NCI-H526 treated with DMSO at 0.1 percent for 48 hours (cell line): ENCODE results near the gene PTPRB.

Experiments used
- DNase-seq: peaks from one replicate; lab custom pipeline; 2025; lab: John Stamatoyannopoulos, UW

Gene PTPRB

GRCh38 chr12:70643939-70644338 lies 6.7 kb upstream of the PTPRB start:
- no peak for DNase-seq

- no peak for DNase-seq
These were observed 4.5 kb upstream of the PTPRB start for GRCh38 chr12:70641691-70642090.

GRCh38 chr12:70640901-70641300 lies 3.7 kb upstream of the PTPRB start:
- DNase-seq, result no peak

GRCh38 chr12:70639535-70639934 lies 2.3 kb upstream of the PTPRB start:
- no peak for DNase-seq

- DNase-seq, result no peak
These were observed 1.6 kb upstream of the PTPRB start for GRCh38 chr12:70638639-70639360.

- no peak for DNase-seq
These were observed 1.5 kb downstream of the PTPRB start for GRCh38 chr12:70635755-70636154.

GRCh38 chr12:70628701-70629480 lies 8.3 kb downstream of the PTPRB start:
- DNase-seq, result no peak

- no peak for DNase-seq
These were observed 9.6 kb downstream of the PTPRB start for GRCh38 chr12:70627677-70628076.

GRCh38 chr12:70626180-70626579 lies 11.0 kb downstream of the PTPRB start:
- no peak for DNase-seq

GRCh38 chr12:70619471-70620152 lies 17.6 kb downstream of the PTPRB start:
- no peak for DNase-seq

GRCh38 chr12:70618371-70618770 lies 18.9 kb downstream of the PTPRB start:
- no peak for DNase-seq

- DNase-seq, result no peak
These were observed 19.8 kb downstream of the PTPRB start for GRCh38 chr12:70617450-70617849.

- DNase-seq, result no peak
These were observed 21.9 kb downstream of the PTPRB start for GRCh38 chr12:70615174-70615866.

GRCh38 chr12:70609739-70610491 lies 27.3 kb downstream of the PTPRB start:
- DNase-seq, result no peak

- DNase-seq, result no peak
These were observed 28.0 kb downstream of the PTPRB start for GRCh38 chr12:70609203-70609602.

GRCh38 chr12:70608184-70608583 lies 29.0 kb downstream of the PTPRB start:
- DNase-seq, result no peak

GRCh38 chr12:70607107-70607506 lies 30.1 kb downstream of the PTPRB start:
- no peak for DNase-seq

GRCh38 chr12:70605976-70606375 lies 31.3 kb downstream of the PTPRB start:
- no peak for DNase-seq

GRCh38 chr12:70604662-70605061 lies 32.6 kb downstream of the PTPRB start:
- DNase-seq, result no peak

GRCh38 chr12:70603044-70603443 lies 34.2 kb downstream of the PTPRB start:
- no peak for DNase-seq

- DNase-seq, result no peak
These were observed 38.6 kb downstream of the PTPRB start for GRCh38 chr12:70598467-70599193.
